HTR-8/SVneo (cell line): ENCODE measurements around the gene MAP2.
"Not testable (repeated sequence)": the region's sequence is repeated elsewhere in the genome, so short reads cannot be mapped to it uniquely, and the experiment has no call there.

ENCODE experiments used
- DNase-seq: peaks from one replicate; pipeline ENCODE4 v3.0.0; 2011; ENCODE audit warnings: low spot score, mixed read lengths; ENCODE audit not compliant: insufficient read length
- FAIRE-seq: peaks from 2 replicates; lab custom pipeline; 2011; peaks lifted over from hg19 to GRCh38; lab: Jason Lieb, UNC

Gene MAP2

GRCh38 chr2:209579230-209579749, 155.4 kb downstream of the MAP2 start:
- no peak for DNase-seq
- FAIRE-seq: no peak

GRCh38 chr2:209581040-209581439, 157.2 kb downstream of the MAP2 start:
- FAIRE-seq: no peak
- no peak for DNase-seq

- FAIRE-seq: no peak
- no peak for DNase-seq
Observed at GRCh38 chr2:209582281-209582680, 158.4 kb downstream of the MAP2 start.

GRCh38 chr2:209584472-209584871, 160.6 kb downstream of the MAP2 start:
- no peak for FAIRE-seq

GRCh38 chr2:209584915-209585314, 161.1 kb downstream of the MAP2 start:
- FAIRE-seq: no peak
- DNase-seq: no peak

More at GRCh38 chr2:209584472-209584871, 160.6 kb downstream of the MAP2 start:
- DNase-seq: no peak

- no peak for FAIRE-seq
- no peak for DNase-seq
Observed at GRCh38 chr2:209591021-209591420, 167.2 kb downstream of the MAP2 start.

- FAIRE-seq: no peak
- no peak for DNase-seq
Observed at GRCh38 chr2:209592106-209592505, 168.3 kb downstream of the MAP2 start.

- DNase-seq: no peak
- no peak for FAIRE-seq
Observed at GRCh38 chr2:209593930-209594329, 170.1 kb downstream of the MAP2 start.

- no peak for DNase-seq
- FAIRE-seq: no peak
Observed at GRCh38 chr2:209596262-209596661, 172.4 kb downstream of the MAP2 start.

- FAIRE-seq: not testable (repeated sequence)
Observed at GRCh38 chr2:209598227-209598626, 174.4 kb downstream of the MAP2 start.

GRCh38 chr2:209600341-209601171, 176.7 kb downstream of the MAP2 start:
- DNase-seq (no peak), FAIRE-seq (no peak)

More at GRCh38 chr2:209598227-209598626, 174.4 kb downstream of the MAP2 start:
- not testable (repeated sequence) for DNase-seq

- FAIRE-seq (no peak), DNase-seq (no peak)
Observed at GRCh38 chr2:209601497-209601896, 177.7 kb downstream of the MAP2 start.

- DNase-seq (no peak), FAIRE-seq (no peak)
Observed at GRCh38 chr2:209602259-209602658, 178.4 kb downstream of the MAP2 start.

- FAIRE-seq: no peak
- DNase-seq: no peak
Observed at GRCh38 chr2:209609531-209609930, 185.7 kb downstream of the MAP2 start.

GRCh38 chr2:209610631-209611030, 186.8 kb downstream of the MAP2 start:
- DNase-seq (no peak), FAIRE-seq (no peak)

GRCh38 chr2:209613649-209614305, 189.9 kb downstream of the MAP2 start:
- DNase-seq (no peak), FAIRE-seq (no peak)

GRCh38 chr2:209614690-209615369, 191.0 kb downstream of the MAP2 start:
- DNase-seq: no peak
- FAIRE-seq: no peak

GRCh38 chr2:209619782-209620181, 195.9 kb downstream of the MAP2 start:
- DNase-seq (no peak), FAIRE-seq (no peak)

GRCh38 chr2:209624192-209624938, 200.5 kb downstream of the MAP2 start:
- FAIRE-seq (no peak), DNase-seq (no peak)

GRCh38 chr2:209629597-209629996, 205.8 kb downstream of the MAP2 start:
- FAIRE-seq (no peak), DNase-seq (no peak)
